ENCODE results near the gene ATP1A4.

The ATP1A4 gene

GRCh38 chr1:160168609-160169369 lies 17.4 kb downstream of the ATP1A4 start:
- Histone ChIP-seq H3K27ac (peak overlapping the region; percentile 79), H3K9me3 (no peaks in the 10 kb centered on the region), H3K27me3 (no peaks in the 10 kb centered on the region), H4K20me1 (no peaks in the 10 kb centered on the region), H3K36me3 (no peaks in the 10 kb centered on the region), H3K4me1 (peaks cover 62% of the 10 kb centered on the region), H3K9ac (peak overlapping the region; percentile 67), H3K4me3 (peak overlapping the region; percentile 46; the same call in 1 of the 2 replicates), H3K4me2 (peak overlapping the region; percentile 95)
- TF ChIP-seq Cebpa-rat (IDR thresholded peaks at IDR 0.05), result no peak

GRCh38 chr1:160169553-160170399 lies 18.4 kb downstream of the ATP1A4 start:
- no peak for TF ChIP-seq Cebpa-rat (IDR thresholded peaks at IDR 0.05)
- peak overlapping the region; percentile 67 for H3K9ac ChIP-seq
- no peaks in the 10 kb centered on the region for H4K20me1 ChIP-seq
- peaks cover 62% of the 10 kb centered on the region for H3K4me1 ChIP-seq
- peak overlapping the region; percentile 46; the same call in 1 of the 2 replicates for H3K4me3 ChIP-seq
- peak overlapping the region; percentile 79 for H3K27ac ChIP-seq
- no peaks in the 10 kb centered on the region for H3K27me3 ChIP-seq
- H3K9me3 ChIP-seq, result no peaks in the 10 kb centered on the region
- H3K36me3 ChIP-seq, result no peaks in the 10 kb centered on the region
- peak overlapping the region; percentile 95 for H3K4me2 ChIP-seq

GRCh38 chr1:160171354-160171753 lies 20.0 kb downstream of the ATP1A4 start:
- Histone ChIP-seq H3K4me3 (no peak overlapping the region), H3K9me3 (no peaks in the 10 kb centered on the region), H4K20me1 (no peaks in the 10 kb centered on the region), H3K9ac (no peak overlapping the region), H3K4me2 (peak overlapping the region; percentile 95), H3K36me3 (no peaks in the 10 kb centered on the region), H3K27ac (peak overlapping the region; percentile 79; the same call in 1 of the 2 replicates), H3K27me3 (no peaks in the 10 kb centered on the region), H3K4me1 (peaks cover 53% of the 10 kb centered on the region)
- TF ChIP-seq Cebpa-rat (IDR thresholded peaks at IDR 0.05), result no peak

- no peaks in the 10 kb centered on the region for H3K27me3 ChIP-seq
- TF ChIP-seq Cebpa-rat (IDR thresholded peaks at IDR 0.05), result no peak
These were observed 20.6 kb downstream of the ATP1A4 start for GRCh38 chr1:160171980-160172379.

GRCh38 chr1:160177231-160177630 lies 25.8 kb downstream of the ATP1A4 start:
- H3K27ac ChIP-seq, result no peak overlapping the region
- no peaks in the 10 kb centered on the region for H3K27me3 ChIP-seq
- no peaks in the 10 kb centered on the region for H3K36me3 ChIP-seq
- no peaks in the 10 kb centered on the region for H3K9me3 ChIP-seq
- no peak for TF ChIP-seq Cebpa-rat (IDR thresholded peaks at IDR 0.05)
- H4K20me1 ChIP-seq, result no peaks in the 10 kb centered on the region
- H3K4me1 ChIP-seq, result no peaks in the 10 kb centered on the region
- H3K9ac ChIP-seq, result no peak overlapping the region
- H3K4me3 ChIP-seq, result no peak overlapping the region
- H3K4me2 ChIP-seq, result no peak overlapping the region

More at GRCh38 chr1:160171980-160172379, 20.6 kb downstream of the ATP1A4 start:
- H3K36me3 ChIP-seq, result no peaks in the 10 kb centered on the region
- no peak overlapping the region for H3K4me3 ChIP-seq
- H3K27ac ChIP-seq, result no peak overlapping the region
- H4K20me1 ChIP-seq, result no peaks in the 10 kb centered on the region
- H3K9me3 ChIP-seq, result no peaks in the 10 kb centered on the region
- no peak overlapping the region for H3K4me2 ChIP-seq
- H3K9ac ChIP-seq, result no peak overlapping the region
- peaks cover 46% of the 10 kb centered on the region for H3K4me1 ChIP-seq

GRCh38 chr1:160177667-160178066 lies 26.3 kb downstream of the ATP1A4 start:
- Histone ChIP-seq H3K9me3 (no peaks in the 10 kb centered on the region), H3K27ac (no peak overlapping the region), H3K27me3 (no peaks in the 10 kb centered on the region), H3K36me3 (no peaks in the 10 kb centered on the region), H3K4me2 (no peak overlapping the region), H3K4me3 (no peak overlapping the region), H4K20me1 (no peaks in the 10 kb centered on the region), H3K4me1 (no peaks in the 10 kb centered on the region), H3K9ac (no peak overlapping the region)
- TF ChIP-seq Cebpa-rat (IDR thresholded peaks at IDR 0.05), result no peak

GRCh38 chr1:160178731-160179130 lies 27.3 kb downstream of the ATP1A4 start:
- no peaks in the 10 kb centered on the region for H4K20me1 ChIP-seq
- no peaks in the 10 kb centered on the region for H3K36me3 ChIP-seq
- no peak overlapping the region for H3K27ac ChIP-seq
- no peak overlapping the region for H3K4me2 ChIP-seq
- H3K4me3 ChIP-seq, result no peak overlapping the region
- no peak for TF ChIP-seq Cebpa-rat (IDR thresholded peaks at IDR 0.05)
- no peaks in the 10 kb centered on the region for H3K4me1 ChIP-seq
- no peak overlapping the region for H3K9ac ChIP-seq
- H3K27me3 ChIP-seq, result no peaks in the 10 kb centered on the region
- H3K9me3 ChIP-seq, result no peaks in the 10 kb centered on the region

GRCh38 chr1:160179336-160179735 lies 27.9 kb downstream of the ATP1A4 start:
- Histone ChIP-seq H3K9ac (no peak overlapping the region), H3K27ac (no peak overlapping the region), H3K4me2 (no peak overlapping the region), H3K4me3 (no peak overlapping the region), H4K20me1 (no peaks in the 10 kb centered on the region), H3K36me3 (no peaks in the 10 kb centered on the region), H3K9me3 (no peaks in the 10 kb centered on the region), H3K4me1 (no peaks in the 10 kb centered on the region), H3K27me3 (no peaks in the 10 kb centered on the region)
- no peak for TF ChIP-seq Cebpa-rat (IDR thresholded peaks at IDR 0.05)

- Histone ChIP-seq H4K20me1 (no peaks in the 10 kb centered on the region), H3K9me3 (no peaks in the 10 kb centered on the region), H3K9ac (no peak overlapping the region), H3K27me3 (no peaks in the 10 kb centered on the region), H3K4me1 (no peaks in the 10 kb centered on the region), H3K27ac (no peak overlapping the region), H3K4me3 (no peak overlapping the region), H3K36me3 (no peaks in the 10 kb centered on the region), H3K4me2 (no peak overlapping the region)
- TF ChIP-seq Cebpa-rat (IDR thresholded peaks at IDR 0.05), result no peak
These were observed 34.8 kb downstream of the ATP1A4 start for GRCh38 chr1:160186246-160186645.

GRCh38 chr1:160186729-160187128 lies 35.3 kb downstream of the ATP1A4 start:
- Histone ChIP-seq H3K9me3 (no peaks in the 10 kb centered on the region), H3K9ac (no peak overlapping the region), H3K36me3 (no peaks in the 10 kb centered on the region), H4K20me1 (no peaks in the 10 kb centered on the region), H3K4me1 (no peaks in the 10 kb centered on the region), H3K4me3 (no peak overlapping the region), H3K27ac (no peak overlapping the region), H3K27me3 (no peaks in the 10 kb centered on the region), H3K4me2 (no peak overlapping the region)
- no peak for TF ChIP-seq Cebpa-rat (IDR thresholded peaks at IDR 0.05)
